B cell (primary cell): ENCODE data around the gene PTPRQ.

ENCODE experiments used
- EZH2 ChIP-seq: IDR thresholded peaks from 2 replicates; pipeline ENCODE4 v1.6.1; 2012; ENCODE audit warnings: borderline replicate concordance, low read depth, mild to moderate bottlenecking, moderate library complexity, low read length; ENCODE audit not compliant: insufficient read depth, poor library complexity, severe bottlenecking
- TF ChIP-seq, protein P1 (sequence below): fragments of 200-600 bp; IDR thresholded peaks from one replicate; pipeline ENCODE4 v1.8.0; 2022; ENCODE audit warnings: antibody characterized with exemption, mild to moderate bottlenecking

DNA sequence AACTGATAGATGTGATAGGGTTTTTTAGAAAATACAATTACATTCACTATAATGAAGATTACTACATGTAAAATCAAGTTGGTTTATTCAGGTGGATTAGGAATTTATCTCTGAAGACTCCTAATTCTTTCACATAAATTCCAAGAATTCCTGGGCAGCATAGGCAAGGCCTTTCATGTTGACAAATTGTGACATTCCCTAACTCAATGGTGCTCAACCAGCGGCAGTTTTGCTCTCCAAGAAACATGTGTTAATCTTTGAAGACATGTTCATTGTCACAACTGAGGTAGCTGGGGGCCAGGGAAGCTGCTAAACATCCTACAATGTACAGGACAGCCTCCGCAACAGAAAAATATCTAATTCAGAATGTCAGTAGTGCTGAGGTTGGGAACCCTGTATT lies 46.3 kb downstream of the PTPRQ start:
- TF ChIP-seq, protein P1, sequence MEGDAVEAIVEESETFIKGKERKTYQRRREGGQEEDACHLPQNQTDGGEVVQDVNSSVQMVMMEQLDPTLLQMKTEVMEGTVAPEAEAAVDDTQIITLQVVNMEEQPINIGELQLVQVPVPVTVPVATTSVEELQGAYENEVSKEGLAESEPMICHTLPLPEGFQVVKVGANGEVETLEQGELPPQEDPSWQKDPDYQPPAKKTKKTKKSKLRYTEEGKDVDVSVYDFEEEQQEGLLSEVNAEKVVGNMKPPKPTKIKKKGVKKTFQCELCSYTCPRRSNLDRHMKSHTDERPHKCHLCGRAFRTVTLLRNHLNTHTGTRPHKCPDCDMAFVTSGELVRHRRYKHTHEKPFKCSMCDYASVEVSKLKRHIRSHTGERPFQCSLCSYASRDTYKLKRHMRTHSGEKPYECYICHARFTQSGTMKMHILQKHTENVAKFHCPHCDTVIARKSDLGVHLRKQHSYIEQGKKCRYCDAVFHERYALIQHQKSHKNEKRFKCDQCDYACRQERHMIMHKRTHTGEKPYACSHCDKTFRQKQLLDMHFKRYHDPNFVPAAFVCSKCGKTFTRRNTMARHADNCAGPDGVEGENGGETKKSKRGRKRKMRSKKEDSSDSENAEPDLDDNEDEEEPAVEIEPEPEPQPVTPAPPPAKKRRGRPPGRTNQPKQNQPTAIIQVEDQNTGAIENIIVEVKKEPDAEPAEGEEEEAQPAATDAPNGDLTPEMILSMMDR = no peak
- no peak for TF ChIP-seq EZH2
